Neural cell (in vitro differentiated cells): ENCODE data around the gene DRAM2. TPM values are rescaled to one million over a fixed set of nuclear protein-coding genes. Genes with fewer than 3 reads are reported as not detected.

Source experiments
- H2AFZ ChIP-seq: fragments of 200-600, 300-800 bp; sonication (generic), shearing (Covaris generic); 2 replicates; pipeline ENCODE4 v1.6.0; 2014; ENCODE audit warnings: low read depth, mild to moderate bottlenecking, antibody characterized with exemption, low read length, moderate library complexity
- H3F3A ChIP-seq: fragments of 200-600 bp; shearing (Covaris generic); 2 replicates; pipeline ENCODE4 v1.6.1; 2016; ENCODE audit warnings: mild to moderate bottlenecking, moderate library complexity, mixed read lengths, antibody characterized with exemption, low read length; ENCODE audit not compliant: insufficient read depth, poor library complexity, severe bottlenecking
- H3K27ac ChIP-seq: fragments of 200-600, 300-800 bp; sonication (generic), shearing (Covaris generic); 2 replicates; pipeline ENCODE4 v1.5.1; 2014; ENCODE audit warnings: mild to moderate bottlenecking, low read length, moderate library complexity
- H3K27me3 ChIP-seq: fragments of 300-800, 200-600 bp; sonication (generic), shearing (Covaris generic); 2 replicates; pipeline ENCODE4 v1.6.0; 2014; ENCODE audit warnings: mild to moderate bottlenecking, low read depth, low read length, moderate library complexity; ENCODE audit not compliant: insufficient read depth
- H3K36me3 ChIP-seq: fragments of 300-800, 200-600 bp; sonication (generic), shearing (Covaris generic); 2 replicates; pipeline ENCODE4 v1.5.1; 2014; ENCODE audit warnings: mild to moderate bottlenecking, antibody characterized with exemption, low read length, moderate library complexity; ENCODE audit not compliant: insufficient read depth
- H3K4me2 ChIP-seq: fragments of 300-800, 200-600 bp; sonication (generic), shearing (Covaris generic); 2 replicates; pipeline ENCODE4 v1.6.0; 2014; ENCODE audit warnings: mild to moderate bottlenecking, low read length
- H3K4me3 ChIP-seq: fragments of 300-800, 200-600 bp; sonication (generic), shearing (Covaris generic); 2 replicates; pipeline ENCODE4 v1.5.1; 2014; ENCODE audit warnings: mild to moderate bottlenecking, low read length, moderate library complexity
- H3K79me2 ChIP-seq: fragments of 200-600 bp; shearing (Covaris generic); replicated peaks from 2 replicates; pipeline ENCODE4 v1.6.0; 2014; ENCODE audit warnings: mild to moderate bottlenecking, low read length, moderate library complexity; ENCODE audit not compliant: insufficient read depth
- H3K9ac ChIP-seq: fragments of 300-800, 200-600 bp; sonication (generic), shearing (Covaris generic); 2 replicates; pipeline ENCODE4 v1.6.1; 2016; ENCODE audit warnings: mild to moderate bottlenecking, low read length, mixed read lengths
- H3K9me2 ChIP-seq: fragments of 200-600 bp; shearing (Covaris generic); 2 replicates; pipeline ENCODE4 v1.6.1; 2016; ENCODE audit warnings: mild to moderate bottlenecking, low read length, mixed read lengths; ENCODE audit not compliant: insufficient read depth
- H3K9me3 ChIP-seq: fragments of 200-600, 300-800 bp; sonication (generic), shearing (Covaris generic); 2 replicates; pipeline ENCODE4 v1.6.1; 2016; ENCODE audit warnings: mild to moderate bottlenecking, mixed run types, low read length, moderate library complexity, mixed read lengths
- H4K20me1 ChIP-seq: fragments of 200-600 bp; shearing (Covaris generic); 2 replicates; pipeline ENCODE4 v1.6.1; 2016; ENCODE audit warnings: mild to moderate bottlenecking, mixed run types; ENCODE audit not compliant: insufficient read depth
- EZH2 ChIP-seq: fragments of 200-600, 300-800 bp; shearing (Covaris generic), sonication (generic); IDR thresholded peaks from 2 replicates; pipeline ENCODE4 v1.6.1; 2014; ENCODE audit warnings: antibody characterized with exemption, low read length, borderline replicate concordance, mild to moderate bottlenecking; ENCODE audit not compliant: insufficient read depth, poor library complexity, severe bottlenecking
- MXI1 ChIP-seq: fragments of 450-650 bp; conservative IDR thresholded peaks from 2 replicates; pipeline ENCODE4 v1.6.1; 2014; ENCODE audit warnings: antibody characterized with exemption, mild to moderate bottlenecking; ENCODE audit not compliant: poor library complexity, severe bottlenecking
- POLR2AphosphoS5 ChIP-seq: IDR thresholded peaks from 2 replicates; pipeline ENCODE4 v1.6.1; 2012
- RAD21 ChIP-seq: fragments of 450-650 bp; conservative IDR thresholded peaks from 2 replicates; pipeline ENCODE4 v1.6.1; 2014; ENCODE audit warnings: antibody characterized with exemption, mild to moderate bottlenecking, moderate library complexity
- REST ChIP-seq: IDR thresholded peaks from 2 replicates; pipeline ENCODE4 v1.6.1; 2012; ENCODE audit warnings: borderline replicate concordance
- SMC3 ChIP-seq: fragments of 450-650 bp; conservative IDR thresholded peaks from 2 replicates; pipeline ENCODE4 v1.6.1; 2014; ENCODE audit warnings: antibody characterized with exemption, mild to moderate bottlenecking, moderate library complexity; ENCODE audit not compliant: poor library complexity
- TAF1 ChIP-seq: IDR thresholded peaks from 2 replicates; pipeline ENCODE4 v1.6.1; 2012; ENCODE audit warnings: low read depth
- polyA plus RNA-seq: library from polyadenylated mRNA; depleted of rRNA; stranded (reverse); fragments of >200 nt; gene quantifications from 2 replicates; pipeline ENCODE4 v1.2.3, GENCODE V29; 2014
- TF ChIP-seq, protein P1 (sequence below): fragments of 450-650 bp; IDR thresholded peaks from 2 replicates; pipeline ENCODE4 v1.5.1; 2014; ENCODE audit warnings: antibody characterized with exemption, mild to moderate bottlenecking, moderate library complexity; ENCODE audit not compliant: poor library complexity, severe bottlenecking

Gene DRAM2
- polyA plus RNA-seq, 1 donor from 2014 or later = 71.0 TPM

GRCh38 chr1:111183308-111184069, 43.6 kb upstream of the DRAM2 start:
- Histone ChIP-seq H3K4me3 (no peak overlapping the region), H3K4me2 (no peak overlapping the region), H3K9me3 (no peaks in the 10 kb centered on the region), H3K27me3 (no peaks in the 10 kb centered on the region), H3K27ac (no peak overlapping the region), H3K9me2 (no peaks in the 10 kb centered on the region), H3K36me3 (peaks cover 6% of the 10 kb centered on the region), H3F3A (no peaks in the 10 kb centered on the region), H2AFZ (no peak overlapping the region), H3K9ac (no peak overlapping the region), H3K79me2 (no peaks in the 10 kb centered on the region), H4K20me1 (no peaks in the 10 kb centered on the region)
- TF ChIP-seq REST (no peak), MXI1 (no peak), RAD21 (no peak), TAF1 (no peak), POLR2AphosphoS5 (no peak), SMC3 (no peak)
- TF ChIP-seq, protein P1, sequence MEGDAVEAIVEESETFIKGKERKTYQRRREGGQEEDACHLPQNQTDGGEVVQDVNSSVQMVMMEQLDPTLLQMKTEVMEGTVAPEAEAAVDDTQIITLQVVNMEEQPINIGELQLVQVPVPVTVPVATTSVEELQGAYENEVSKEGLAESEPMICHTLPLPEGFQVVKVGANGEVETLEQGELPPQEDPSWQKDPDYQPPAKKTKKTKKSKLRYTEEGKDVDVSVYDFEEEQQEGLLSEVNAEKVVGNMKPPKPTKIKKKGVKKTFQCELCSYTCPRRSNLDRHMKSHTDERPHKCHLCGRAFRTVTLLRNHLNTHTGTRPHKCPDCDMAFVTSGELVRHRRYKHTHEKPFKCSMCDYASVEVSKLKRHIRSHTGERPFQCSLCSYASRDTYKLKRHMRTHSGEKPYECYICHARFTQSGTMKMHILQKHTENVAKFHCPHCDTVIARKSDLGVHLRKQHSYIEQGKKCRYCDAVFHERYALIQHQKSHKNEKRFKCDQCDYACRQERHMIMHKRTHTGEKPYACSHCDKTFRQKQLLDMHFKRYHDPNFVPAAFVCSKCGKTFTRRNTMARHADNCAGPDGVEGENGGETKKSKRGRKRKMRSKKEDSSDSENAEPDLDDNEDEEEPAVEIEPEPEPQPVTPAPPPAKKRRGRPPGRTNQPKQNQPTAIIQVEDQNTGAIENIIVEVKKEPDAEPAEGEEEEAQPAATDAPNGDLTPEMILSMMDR = no peak

DNA sequence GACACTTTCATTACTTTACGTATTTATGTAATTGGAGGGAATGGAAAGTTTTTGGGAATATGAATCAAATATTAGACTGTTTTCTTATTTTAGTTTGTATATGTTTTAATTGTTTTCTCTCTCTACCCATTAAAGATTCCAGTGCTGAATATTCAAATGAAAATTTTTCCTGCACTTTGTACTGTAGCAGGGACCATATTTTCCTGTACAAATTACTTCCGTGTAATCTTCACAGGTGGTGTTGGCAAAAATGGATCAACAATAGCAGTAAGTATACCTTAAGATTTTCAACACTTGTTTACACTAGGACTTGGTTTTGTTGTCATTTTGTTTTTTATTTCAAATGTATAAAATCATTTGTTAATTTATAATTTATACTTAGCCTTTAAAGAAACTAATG, 42.2 kb upstream of the DRAM2 start:
- H3K79me2 ChIP-seq = no peaks in the 10 kb centered on the region
- no peaks in the 10 kb centered on the region for H3K9me3 ChIP-seq
- no peaks in the 10 kb centered on the region for H3F3A ChIP-seq
- no peaks in the 10 kb centered on the region for H3K9me2 ChIP-seq
- no peaks in the 10 kb centered on the region for H4K20me1 ChIP-seq
- no peaks in the 10 kb centered on the region for H3K27me3 ChIP-seq
- no peak overlapping the region for H3K4me2 ChIP-seq
- H2AFZ ChIP-seq = no peak overlapping the region
- peaks cover 6% of the 10 kb centered on the region for H3K36me3 ChIP-seq
- H3K4me3 ChIP-seq = no peak overlapping the region
- TF ChIP-seq EZH2 = no peak
- H3K27ac ChIP-seq = no peak overlapping the region
- no peak overlapping the region for H3K9ac ChIP-seq
